Liver (tissue), 9 donors: ENCODE results near the gene GXYLT2. TPM values are rescaled to one million over a fixed set of nuclear protein-coding genes. Genes with fewer than 3 reads are reported as not detected.

Source experiments
- DNase-seq: peaks from one replicate; pipeline ENCODE4 v3.0.0-alpha.2; 2017; ENCODE audit warnings: low spot score
- H3K27ac ChIP-seq, 2 donors: one replicate each; pipeline ENCODE4 v1.7.0; 2013; ENCODE audit warnings: inconsistent platforms in 2 of 2, low read length in 2 of 2, control low read depth in 1 of 2, low read depth in 1 of 2, mild to moderate bottlenecking in 1 of 2
- H3K27me3 ChIP-seq, 4 donors: one replicate each; pipeline versions ENCODE4 v1.6.1 to v1.7.0; 2013; ENCODE audit warnings: low read length in 3 of 4, inconsistent platforms in 1 of 4, mild to moderate bottlenecking in 1 of 4, moderate library complexity in 1 of 4; ENCODE audit not compliant: control insufficient read depth in 4 of 4, insufficient read depth in 4 of 4
- H3K36me3 ChIP-seq, 4 donors: one replicate each; pipeline versions ENCODE4 v1.6.1 to v1.7.0; 2013; ENCODE audit warnings: low read length in 3 of 4, mild to moderate bottlenecking in 3 of 4, low read depth in 1 of 4, moderate library complexity in 1 of 4; ENCODE audit not compliant: control insufficient read depth in 4 of 4, insufficient read depth in 3 of 4
- H3K4me1 ChIP-seq, 4 donors: one replicate each; pipeline versions ENCODE4 v1.6.1 to v1.7.0; 2013; ENCODE audit warnings: low read length in 3 of 4, mild to moderate bottlenecking in 3 of 4, moderate library complexity in 1 of 4; ENCODE audit not compliant: control insufficient read depth in 4 of 4, insufficient read depth in 4 of 4
- H3K4me3 ChIP-seq, 3 donors: one replicate each; pipeline versions ENCODE4 v1.6.1 to v1.7.0; 2013; ENCODE audit warnings: low read length in 3 of 3, control low read depth in 1 of 3, low read depth in 1 of 3, mild to moderate bottlenecking in 1 of 3
- H3K9ac ChIP-seq, 2 donors: one replicate each; pipeline ENCODE4 v1.7.0; 2013; ENCODE audit warnings: low read length in 2 of 2, mild to moderate bottlenecking in 2 of 2, moderate library complexity in 2 of 2, control low read depth in 1 of 2, low read depth in 1 of 2
- H3K9me3 ChIP-seq, 4 donors: one replicate each; pipeline versions ENCODE4 v1.6.1 to v1.7.0; 2013; ENCODE audit warnings: low read length in 3 of 4; ENCODE audit not compliant: control insufficient read depth in 4 of 4
- CTCF ChIP-seq: fragments of 150-350 bp; IDR thresholded peaks from 2 replicates; pipeline ENCODE4 v1.5.1; 2017; ENCODE audit warnings: improper control_type of control experiment, low read depth, low read length; ENCODE audit not compliant: missing input control
- FOXA1 ChIP-seq: IDR thresholded peaks from 2 replicates; pipeline ENCODE4 v1.6.1; 2016; ENCODE audit warnings: antibody characterized with exemption
- GABPA ChIP-seq, 2 donors: IDR thresholded peaks in 1 of 2; conservative IDR thresholded peaks in 1 of 2; 2 replicates each; pipeline ENCODE4 v1.6.1; 2016; ENCODE audit warnings: antibody characterized with exemption in 2 of 2, mild to moderate bottlenecking in 1 of 2, moderate library complexity in 1 of 2
- HNF4A ChIP-seq, 2 donors: conservative IDR thresholded peaks; 2 replicates each; pipeline ENCODE4 v1.6.1; 2016; ENCODE audit warnings: antibody characterized with exemption in 2 of 2, mild to moderate bottlenecking in 2 of 2
- JUND ChIP-seq, 2 donors: IDR thresholded peaks; 2 replicates each; pipeline ENCODE4 v1.6.1; 2016; ENCODE audit warnings: antibody characterized with exemption in 2 of 2
- NR2F2 ChIP-seq: IDR thresholded peaks from 2 replicates; pipeline ENCODE4 v1.6.1; 2016; ENCODE audit warnings: antibody characterized with exemption
- RAD21 ChIP-seq, 2 donors: IDR thresholded peaks; 2 replicates each; pipeline ENCODE4 v1.6.1; 2016; ENCODE audit warnings: antibody characterized with exemption in 2 of 2, mild to moderate bottlenecking in 2 of 2
- RXRA ChIP-seq, 2 donors: IDR thresholded peaks; 2 replicates each; pipeline ENCODE4 v1.6.1; 2017 to 2018; ENCODE audit warnings: antibody characterized with exemption in 2 of 2, mild to moderate bottlenecking in 1 of 2
- SP1 ChIP-seq: IDR thresholded peaks from 2 replicates; pipeline ENCODE4 v1.6.1; 2018; ENCODE audit warnings: antibody characterized with exemption, mild to moderate bottlenecking
- TAF1 ChIP-seq: conservative IDR thresholded peaks from 2 replicates; pipeline ENCODE4 v1.6.1; 2016; ENCODE audit warnings: antibody characterized with exemption, mild to moderate bottlenecking
- YY1 ChIP-seq: IDR thresholded peaks from 2 replicates; pipeline ENCODE4 v1.6.1; 2016; ENCODE audit warnings: antibody characterized with exemption, mild to moderate bottlenecking
- WGBS: extraction: QIAGEN DNeasy Blood & Tissue Kit; methylation state at CpG from one replicate; pipeline ENCODE4 v1.1.7; 2013; 5-methylcytosine and 5-hydroxymethylcytosine counted together
- polyA plus RNA-seq, 2 donors: library from polyadenylated mRNA; stranded (reverse) in 1 of 2; unstranded in 1 of 2; fragments of 200-250 nt in 1 of 2; fragments of >200 nt in 1 of 2; fragmentation: Nextera tagmentation in 1 of 2; extraction: Ambion mirVana in 1 of 2; gene quantifications; one replicate each; pipeline versions ENCODE4 v1.2.1 to v1.2.3, GENCODE V29; 2013 to 2015
- total RNA-seq, 2 donors: library from RNA; depleted of rRNA; stranded (reverse); fragments of >200 nt; gene quantifications; one replicate each; pipeline ENCODE4 v1.2.3, GENCODE V29; 2014
- TF ChIP-seq, protein P1 (sequence below): IDR thresholded peaks from 2 replicates; pipeline ENCODE4 v1.6.1; 2016; ENCODE audit warnings: antibody characterized with exemption
- TF ChIP-seq, protein P2 (sequence below): IDR thresholded peaks from 2 replicates; pipeline ENCODE4 v1.6.1; 2016; ENCODE audit warnings: antibody characterized with exemption, mild to moderate bottlenecking
- TF ChIP-seq, protein P3 (sequence below): IDR thresholded peaks from 2 replicates; pipeline ENCODE4 v1.6.1; 2016; ENCODE audit warnings: antibody characterized with exemption
- donor health status: healthy.
- donor health status: healthy.
- donor health status: healthy.
- donor health status: healthy.
- donor health status: healthy.

GXYLT2 gene
- total and polyA plus RNA-seq, 4 donors: 0.06 to 0.98 (median 0.10) TPM

- Histone ChIP-seq H3K27me3 (no peaks in the 10 kb centered on the region), H3K4me3 (no peak overlapping the region), H3K9ac (no peak overlapping the region), H3K36me3 (no peaks in the 10 kb centered on the region), H3K4me1 (peaks cover 8 to 43% (median 34%) of the 10 kb centered on the region in 4 donors), H3K9me3 (no peaks in the 10 kb centered on the region), H3K27ac (no peak overlapping the region)
- no peak for TF ChIP-seq SP1
- WGBS: 97% methylated on average over 5 of the region's 5 CpGs
- no peak for DNase-seq
Measured at GRCh38 chr3:72959336-72959735, 71.5 kb downstream of the GXYLT2 start.

DNA sequence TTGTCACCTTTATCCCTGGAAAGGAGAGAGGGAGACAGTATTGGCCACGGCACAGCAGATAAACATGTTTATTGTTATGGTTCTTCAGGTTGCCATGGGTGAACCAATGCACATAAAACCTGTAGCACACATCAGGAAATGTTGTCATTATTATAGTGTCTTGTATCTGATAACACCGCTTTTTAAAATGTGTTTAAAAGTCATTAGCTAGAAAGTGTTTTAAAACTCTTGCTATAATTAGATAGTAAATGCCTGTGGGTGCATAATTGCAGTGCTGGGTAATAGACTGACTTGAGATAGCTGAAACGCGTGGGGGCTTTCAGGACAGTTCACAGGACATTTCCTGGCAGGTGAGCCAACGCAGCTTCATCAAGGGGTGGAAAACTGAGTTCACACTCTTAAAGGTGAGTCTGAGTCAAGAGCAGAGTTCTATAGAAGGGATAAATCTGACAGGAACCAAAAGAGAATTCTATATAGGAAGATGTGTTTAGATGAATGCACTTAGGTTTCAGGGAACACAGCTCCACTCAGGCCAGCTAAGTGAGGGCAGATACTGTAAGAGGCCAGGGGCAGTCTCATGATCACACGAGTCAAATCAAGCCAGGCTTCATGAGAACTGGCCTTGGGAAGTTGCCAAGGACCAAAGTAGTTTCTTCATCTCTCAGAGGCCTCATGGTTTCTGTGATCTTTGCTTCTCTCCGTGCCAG, 73.1 kb downstream of the GXYLT2 start:
- no peaks in the 10 kb centered on the region for H3K27me3 ChIP-seq
- H3K9me3 ChIP-seq: no peaks in the 10 kb centered on the region
- H3K4me3 ChIP-seq: no peak overlapping the region
- WGBS: 25% methylated on average over 7 of the region's 7 CpGs
- H3K27ac ChIP-seq: peak overlapping the region; percentile 76 to 80
- no peak for DNase-seq
- H3K36me3 ChIP-seq: no peaks in the 10 kb centered on the region
- TF ChIP-seq, protein P1, sequence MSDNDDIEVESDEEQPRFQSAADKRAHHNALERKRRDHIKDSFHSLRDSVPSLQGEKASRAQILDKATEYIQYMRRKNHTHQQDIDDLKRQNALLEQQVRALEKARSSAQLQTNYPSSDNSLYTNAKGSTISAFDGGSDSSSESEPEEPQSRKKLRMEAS: peak; percentile 50
- TF ChIP-seq JUND (IDR thresholded peaks at IDR 0.05) (peak in 1 of 2 donors; percentile 12), TAF1 (no peak), RXRA (IDR thresholded peaks at IDR 0.05) (peak; percentile 31 to 61), CTCF (no peak), YY1 (peak; percentile 44), HNF4A (conservative IDR thresholded peaks at IDR 0.05) (peak; percentile 64 to 72), SP1 (peak; percentile 52), FOXA1 (no peak)
- peaks cover 8 to 43% (median 38%) of the 10 kb centered on the region in 4 donors for H3K4me1 ChIP-seq
- H3K9ac ChIP-seq: no peak overlapping the region

DNA sequence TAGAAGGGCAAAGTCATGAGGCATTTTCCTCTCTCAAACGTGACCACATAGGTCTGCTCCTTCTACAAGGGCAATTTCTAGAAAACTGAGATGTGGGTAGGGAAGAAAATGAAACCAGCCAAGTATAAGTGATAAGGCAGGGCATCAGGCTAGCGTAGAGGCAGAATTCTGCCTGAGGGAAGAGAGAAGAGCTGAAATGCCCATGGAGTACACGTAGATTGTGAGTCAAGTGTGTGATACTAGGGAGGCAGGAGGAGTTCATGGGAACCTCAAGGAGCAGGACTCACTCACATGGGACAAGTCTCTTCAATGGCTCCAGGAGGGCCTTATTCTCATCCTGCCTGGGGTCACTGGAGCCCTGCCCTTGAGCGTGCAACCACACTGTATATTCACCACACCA, 73.9 kb downstream of the GXYLT2 start:
- Histone ChIP-seq H3K27ac (peak overlapping the region; percentile 76 to 80), H3K9ac (no peak overlapping the region), H3K9me3 (no peaks in the 10 kb centered on the region), H3K4me1 (peaks cover 6 to 39% (median 36%) of the 10 kb centered on the region in 4 donors), H3K27me3 (no peaks in the 10 kb centered on the region), H3K36me3 (no peaks in the 10 kb centered on the region), H3K4me3 (no peak overlapping the region)
- no peak for DNase-seq
- 56% methylated on average over 4 of the region's 4 CpGs for WGBS
- TF ChIP-seq CTCF (no peak), GABPA (IDR thresholded peaks at IDR 0.05 in 1 of 2, conservative IDR thresholded peaks at IDR 0.05 in 1 of 2) (no peak), JUND (IDR thresholded peaks at IDR 0.05) (no peak), RAD21 (IDR thresholded peaks at IDR 0.05) (no peak), NR2F2 (no peak), TAF1 (no peak), YY1 (no peak), HNF4A (conservative IDR thresholded peaks at IDR 0.05) (no peak), RXRA (IDR thresholded peaks at IDR 0.05) (no peak), SP1 (no peak)
- TF ChIP-seq, protein P2, sequence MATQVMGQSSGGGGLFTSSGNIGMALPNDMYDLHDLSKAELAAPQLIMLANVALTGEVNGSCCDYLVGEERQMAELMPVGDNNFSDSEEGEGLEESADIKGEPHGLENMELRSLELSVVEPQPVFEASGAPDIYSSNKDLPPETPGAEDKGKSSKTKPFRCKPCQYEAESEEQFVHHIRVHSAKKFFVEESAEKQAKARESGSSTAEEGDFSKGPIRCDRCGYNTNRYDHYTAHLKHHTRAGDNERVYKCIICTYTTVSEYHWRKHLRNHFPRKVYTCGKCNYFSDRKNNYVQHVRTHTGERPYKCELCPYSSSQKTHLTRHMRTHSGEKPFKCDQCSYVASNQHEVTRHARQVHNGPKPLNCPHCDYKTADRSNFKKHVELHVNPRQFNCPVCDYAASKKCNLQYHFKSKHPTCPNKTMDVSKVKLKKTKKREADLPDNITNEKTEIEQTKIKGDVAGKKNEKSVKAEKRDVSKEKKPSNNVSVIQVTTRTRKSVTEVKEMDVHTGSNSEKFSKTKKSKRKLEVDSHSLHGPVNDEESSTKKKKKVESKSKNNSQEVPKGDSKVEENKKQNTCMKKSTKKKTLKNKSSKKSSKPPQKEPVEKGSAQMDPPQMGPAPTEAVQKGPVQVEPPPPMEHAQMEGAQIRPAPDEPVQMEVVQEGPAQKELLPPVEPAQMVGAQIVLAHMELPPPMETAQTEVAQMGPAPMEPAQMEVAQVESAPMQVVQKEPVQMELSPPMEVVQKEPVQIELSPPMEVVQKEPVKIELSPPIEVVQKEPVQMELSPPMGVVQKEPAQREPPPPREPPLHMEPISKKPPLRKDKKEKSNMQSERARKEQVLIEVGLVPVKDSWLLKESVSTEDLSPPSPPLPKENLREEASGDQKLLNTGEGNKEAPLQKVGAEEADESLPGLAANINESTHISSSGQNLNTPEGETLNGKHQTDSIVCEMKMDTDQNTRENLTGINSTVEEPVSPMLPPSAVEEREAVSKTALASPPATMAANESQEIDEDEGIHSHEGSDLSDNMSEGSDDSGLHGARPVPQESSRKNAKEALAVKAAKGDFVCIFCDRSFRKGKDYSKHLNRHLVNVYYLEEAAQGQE: no peak
- TF ChIP-seq, protein P3, sequence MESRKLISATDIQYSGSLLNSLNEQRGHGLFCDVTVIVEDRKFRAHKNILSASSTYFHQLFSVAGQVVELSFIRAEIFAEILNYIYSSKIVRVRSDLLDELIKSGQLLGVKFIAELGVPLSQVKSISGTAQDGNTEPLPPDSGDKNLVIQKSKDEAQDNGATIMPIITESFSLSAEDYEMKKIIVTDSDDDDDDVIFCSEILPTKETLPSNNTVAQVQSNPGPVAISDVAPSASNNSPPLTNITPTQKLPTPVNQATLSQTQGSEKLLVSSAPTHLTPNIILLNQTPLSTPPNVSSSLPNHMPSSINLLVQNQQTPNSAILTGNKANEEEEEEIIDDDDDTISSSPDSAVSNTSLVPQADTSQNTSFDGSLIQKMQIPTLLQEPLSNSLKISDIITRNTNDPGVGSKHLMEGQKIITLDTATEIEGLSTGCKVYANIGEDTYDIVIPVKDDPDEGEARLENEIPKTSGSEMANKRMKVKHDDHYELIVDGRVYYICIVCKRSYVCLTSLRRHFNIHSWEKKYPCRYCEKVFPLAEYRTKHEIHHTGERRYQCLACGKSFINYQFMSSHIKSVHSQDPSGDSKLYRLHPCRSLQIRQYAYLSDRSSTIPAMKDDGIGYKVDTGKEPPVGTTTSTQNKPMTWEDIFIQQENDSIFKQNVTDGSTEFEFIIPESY: no peak
- TF ChIP-seq, protein P1: no peak
